HCT116 (cell line): Measurements from ENCODE around the gene TMEM255A. TPM values are rescaled to one million over a fixed set of nuclear protein-coding genes. Genes with fewer than 3 reads are reported as not detected.
A peak's percentile ranks its signal among the peaks of the same experiment; 100 is the strongest.

Experiments
- ATAC-seq: fragments of 200-7000 bp; cut with Tn5 transposase; 2 replicates; pipeline ENCODE4 v1.9.1; 2020; ENCODE audit warnings: mild to moderate bottlenecking, moderate library complexity
- BruUV-seq: library from RNA; stranded (reverse); fragments of 400-500 nt; replicated peaks from 2 replicates; lab custom pipeline; 2021; lab: Mats Ljungman, UMichigan
- CTCF ChIA-PET: fragments of 300-600 bp; sonication (Branson Sonifier 250); formaldehyde crosslinking; loops from one replicate; lab custom pipeline; 2021; ENCODE audit warnings: antibody characterized with exemption; lab: Charles Lee
- POLR2A ChIA-PET: fragments of 300-600, 350-600 bp; sonication (Branson Sonifier 250); formaldehyde crosslinking; loops from one replicate; lab custom pipeline; 2021; ENCODE audit warnings: antibody characterized with exemption; lab: Charles Lee
- RAD21 ChIA-PET, 2 experiments: fragments of 300-600 bp; sonication (Branson Sonifier 250); formaldehyde crosslinking; loops; one replicate each; lab custom pipeline; 2023; ENCODE audit warnings: low total read pairs in 2 of 2; ENCODE audit not compliant: uncharacterized antibody in 2 of 2, unreplicated experiment in 2 of 2, low non-redundant PET in 1 of 2; lab: Charles Lee
- DNase-seq: peaks from one replicate; pipeline ENCODE4 v3.0.0-alpha.2; 2010; ENCODE audit warnings: low read depth, low spot score
- H2AFZ ChIP-seq: fragments of 200-600 bp; shearing (Covaris generic), sonication (generic); 2 replicates; pipeline ENCODE4 v1.6.1; 2017; ENCODE audit warnings: low read depth, mixed run types, mixed read lengths, antibody characterized with exemption, low read length; ENCODE audit not compliant: poor library complexity, severe bottlenecking
- H3K27ac ChIP-seq: 2 replicates; pipeline ENCODE4 v1.5.1; 2012; ENCODE audit warnings: low read depth, low read length
- H3K27me3 ChIP-seq: fragments of 200-600 bp; sonication (generic); 2 replicates; pipeline ENCODE4 v1.6.1; 2016; ENCODE audit warnings: mixed run types, low read length, mixed read lengths; ENCODE audit not compliant: insufficient read depth
- H3K36me3 ChIP-seq, 2 experiments: fragments of 200-500 bp in 1 of 2; fragments of 200-600 bp in 1 of 2; sonication (Bioruptor generic) in 1 of 2; sonication (generic) in 1 of 2; 2 replicates each; pipeline versions ENCODE4 v1.5.1 to v1.6.1; 2014 to 2016; ENCODE audit warnings: low read length in 2 of 2, inconsistent platforms in 1 of 2, mixed read lengths in 1 of 2, mixed run types in 1 of 2; ENCODE audit not compliant: insufficient read depth in 2 of 2, control insufficient read depth in 1 of 2
- H3K4me1 ChIP-seq, 2 experiments: fragments of 200-600 bp in 1 of 2; sonication (generic) in 1 of 2; 2 replicates each; pipeline versions ENCODE4 v1.5.1 to v1.6.1; 2012 to 2017; ENCODE audit warnings: low read length in 2 of 2, inconsistent platforms in 1 of 2, mild to moderate bottlenecking in 1 of 2, mixed read lengths in 1 of 2, mixed run types in 1 of 2, moderate library complexity in 1 of 2; ENCODE audit not compliant: insufficient read depth in 2 of 2, control insufficient read depth in 1 of 2
- H3K4me2 ChIP-seq: fragments of 200-600 bp; sonication (generic); 2 replicates; pipeline ENCODE4 v1.6.1; 2017; ENCODE audit warnings: mixed run types, low read length, mixed read lengths
- H3K4me3 ChIP-seq, 2 experiments: fragments of 200-600 bp in 1 of 2; sonication (generic) in 1 of 2; replicated peaks in 1 of 2; 2 replicates each; pipeline ENCODE4 v1.5.1; 2011 to 2016; ENCODE audit warnings: low read length in 2 of 2, control low read depth in 1 of 2, low read depth in 1 of 2, mild to moderate bottlenecking in 1 of 2, mixed read lengths in 1 of 2, mixed run types in 1 of 2
- H3K79me2 ChIP-seq: fragments of 200-600 bp; sonication (generic); 2 replicates; pipeline ENCODE4 v1.6.1; 2017; ENCODE audit warnings: mild to moderate bottlenecking, mixed run types, low read length, moderate library complexity, mixed read lengths; ENCODE audit not compliant: insufficient read depth
- H3K9ac ChIP-seq: fragments of 200-600 bp; sonication (generic); 2 replicates; pipeline ENCODE4 v1.6.1; 2016; ENCODE audit warnings: low read length, mixed read lengths
- H3K9me2 ChIP-seq: fragments of 200-600 bp; sonication (generic), shearing (Covaris generic); 2 replicates; pipeline ENCODE4 v1.6.1; 2017; ENCODE audit warnings: mixed run types, mild to moderate bottlenecking, moderate library complexity; ENCODE audit not compliant: insufficient read depth
- H3K9me3 ChIP-seq, 2 experiments: fragments of 200-500 bp in 1 of 2; fragments of 200-600 bp in 1 of 2; sonication (Bioruptor generic) in 1 of 2; sonication (generic) in 1 of 2; 2 replicates each; pipeline ENCODE4 v1.6.1; 2014 to 2017; ENCODE audit warnings: low read length in 2 of 2, mixed read lengths in 2 of 2, inconsistent platforms in 1 of 2, low read depth in 1 of 2, mild to moderate bottlenecking in 1 of 2, mixed run types in 1 of 2, moderate library complexity in 1 of 2; ENCODE audit not compliant: control insufficient read depth in 1 of 2, insufficient read depth in 1 of 2
- H4K20me1 ChIP-seq: fragments of 200-600 bp; sonication (generic), shearing (Covaris generic); 2 replicates; pipeline ENCODE4 v1.6.1; 2017; ENCODE audit warnings: mixed run types, mild to moderate bottlenecking, moderate library complexity; ENCODE audit not compliant: insufficient read depth
- CBX3 ChIP-seq: IDR thresholded peaks from 2 replicates; pipeline ENCODE4 v1.6.1; 2012; ENCODE audit warnings: low read depth
- CEBPB ChIP-seq: IDR thresholded peaks from 2 replicates; pipeline ENCODE4 v1.6.1; 2012; ENCODE audit warnings: low read depth
- CTCF ChIP-seq, 3 experiments: fragments of 200-600 bp in 1 of 3; sonication (generic) in 1 of 3; IDR thresholded peaks in 2 of 3; conservative IDR thresholded peaks in 1 of 3; 2 replicates each; pipeline ENCODE4 v1.5.1; 2012 to 2017; ENCODE audit warnings: low read depth in 2 of 3, low read length in 2 of 3, antibody characterized with exemption in 1 of 3, borderline replicate concordance in 1 of 3, control low read depth in 1 of 3, mild to moderate bottlenecking in 1 of 3, mixed read lengths in 1 of 3, mixed run types in 1 of 3, moderate library complexity in 1 of 3; ENCODE audit not compliant: insufficient read depth in 1 of 3
- EGR1 ChIP-seq: IDR thresholded peaks from 2 replicates; pipeline ENCODE4 v1.6.1; 2012; ENCODE audit warnings: low read depth
- EZH2 ChIP-seq: fragments of 200-600 bp; sonication (generic); IDR thresholded peaks from 2 replicates; pipeline ENCODE4 v1.6.1; 2017; ENCODE audit warnings: antibody characterized with exemption, mixed run types
- POLR2A ChIP-seq: IDR thresholded peaks from 2 replicates; pipeline ENCODE4 v1.7.0; 2011; ENCODE audit warnings: borderline replicate concordance; ENCODE audit not compliant: insufficient read depth, insufficient read length; ENCODE audit errors: extremely low read depth
- RAD21 ChIP-seq: IDR thresholded peaks from 2 replicates; pipeline ENCODE4 v1.6.1; 2012; ENCODE audit warnings: low read depth, mild to moderate bottlenecking
- YY1 ChIP-seq: IDR thresholded peaks from 2 replicates; pipeline ENCODE4 v1.6.1; 2011; ENCODE audit warnings: low read length, low read depth, moderate library complexity, mild to moderate bottlenecking; ENCODE audit not compliant: insufficient replicate concordance; ENCODE audit errors: extremely low read depth
- ZFX ChIP-seq: fragments of 450-650 bp; IDR thresholded peaks from 2 replicates; pipeline ENCODE4 v1.6.1; 2017
- ZNF274 ChIP-seq: fragments of 200-500 bp; sonication (Bioruptor generic); IDR thresholded peaks from 2 replicates; pipeline ENCODE4 v1.6.1; 2014; ENCODE audit warnings: mild to moderate bottlenecking, low read depth, low read length, inconsistent platforms
- intact Hi-C: fragments of 100-400 bp; cut with micrococcal nuclease; formaldehyde crosslinking; loops from 2 replicates; pipeline ENCODE4 v1.10.0; 2022
- total RNA-seq: library from RNA; stranded (reverse); gene quantifications from one replicate; pipeline ENCODE4 v1.2.1, GENCODE V29; 2021; ENCODE audit not compliant: unreplicated experiment

Gene TMEM255A
- total RNA-seq, 1 experiment from 2014 or later, result not detected

GRCh38 chrX:120213438-120214265 lies 97.6 kb downstream of the TMEM255A start:
- no peaks in the 10 kb centered on the region for H3K27me3 ChIP-seq
- no peak overlapping the region for H2AFZ ChIP-seq
- CTCF ChIA-PET, result interaction anchor here (0.7 to 2.1 kb wide), 11 partner anchors 9 to 234 kb away, joined by 3 to 10 read pairs (median 4); partner anchors contain the start of gene ZBTB33
- TF ChIP-seq CBX3 (no peak), YY1 (no peak), EGR1 (no peak), EZH2 (no peak), ZFX (no peak), RAD21 (peak; percentile 63), CEBPB (no peak), CTCF (IDR thresholded peaks at IDR 0.05 in 2 of 3, conservative IDR thresholded peaks at IDR 0.05 in 1 of 3; ENCODE audit: borderline replicate concordance in 1 of 3, insufficient read depth in 1 of 3, low read depth in 2 of 3, low read length in 2 of 3) (peak; percentile 59 to 77 (median 67); a peak in 5 of 6 replicates), POLR2A (no peak), ZNF274 (no peak)
- H3K79me2 ChIP-seq, result no peaks in the 10 kb centered on the region
- H4K20me1 ChIP-seq, result no peaks in the 10 kb centered on the region
- DNase-seq (peak; percentile 31), ATAC-seq (peak; percentile 91)
- H3K9me2 ChIP-seq, result no peaks in the 10 kb centered on the region
- no peaks in the 10 kb centered on the region for H3K4me1 ChIP-seq
- H3K9ac ChIP-seq, result no peak overlapping the region
- H3K4me2 ChIP-seq, result no peak overlapping the region
- BruUV-seq, result no TSS peak
- no peaks in the 10 kb centered on the region for H3K36me3 ChIP-seq
- POLR2A ChIA-PET, result no interaction called here
- intact Hi-C loops, result no loop called here
- RAD21 ChIA-PET, result no interaction called here
- no peak overlapping the region for H3K27ac ChIP-seq
- H3K4me3 ChIP-seq, result no peak overlapping the region
- H3K9me3 ChIP-seq, result no peaks in the 10 kb centered on the region

Other genes with a start within 250 kb of the TMEM255A start
- not detected for gene RHOXF2B, start 233.8 kb downstream of the TMEM255A start, total RNA-seq
- gene RHOXF1, start 195.5 kb downstream of the TMEM255A start, total RNA-seq, result 0.52 TPM
- gene RHOXF2, start 152.8 kb downstream of the TMEM255A start, total RNA-seq, result 0.12 TPM
- gene ZBTB33, start 60.6 kb downstream of the TMEM255A start, total RNA-seq, result 12.3 TPM
- gene ATP1B4, start 50.6 kb upstream of the TMEM255A start, total RNA-seq, result not detected
- gene LAMP2, start 157.8 kb upstream of the TMEM255A start, total RNA-seq, result 41.1 TPM
- gene CUL4B, start 249.5 kb upstream of the TMEM255A start, total RNA-seq, result 54.1 TPM